KMS-11 (cell line): ENCODE data around the gene TBC1D21.
A peak's percentile ranks its signal among the peaks of the same experiment; 100 is the strongest.

Experiments used
- H2AFZ ChIP-seq: fragments of 200-600 bp; sonication (generic); 2 replicates; pipeline ENCODE4 v1.6.1; 2016; ENCODE audit warnings: antibody characterized with exemption, mixed run types, low read depth
- H3K27ac ChIP-seq: fragments of 200-600 bp; sonication (generic); 2 replicates; pipeline ENCODE4 v1.6.1; 2016; ENCODE audit warnings: mild to moderate bottlenecking, mixed run types
- H3K27me3 ChIP-seq: fragments of 200-600 bp; sonication (generic); 2 replicates; pipeline ENCODE4 v1.6.1; 2017; ENCODE audit warnings: mild to moderate bottlenecking, low read depth, mixed run types, moderate library complexity; ENCODE audit not compliant: insufficient read depth
- H3K36me3 ChIP-seq: fragments of 200-600 bp; sonication (generic); 2 replicates; pipeline ENCODE4 v1.6.1; 2017; ENCODE audit warnings: mild to moderate bottlenecking, mixed run types; ENCODE audit not compliant: insufficient read depth
- H3K4me1 ChIP-seq: fragments of 200-600 bp; sonication (generic); 2 replicates; pipeline ENCODE4 v1.6.1; 2016; ENCODE audit warnings: mild to moderate bottlenecking, low read depth, mixed run types; ENCODE audit not compliant: poor library complexity, severe bottlenecking
- H3K4me2 ChIP-seq: fragments of 200-600 bp; sonication (generic); 2 replicates; pipeline ENCODE4 v1.7.0; 2016; ENCODE audit warnings: mild to moderate bottlenecking, mixed run types
- H3K4me3 ChIP-seq: fragments of 200-600 bp; sonication (generic); IDR thresholded peaks from 2 replicates; pipeline ENCODE4 v1.6.1; 2017; ENCODE audit warnings: low read depth, low read length, mixed read lengths; ENCODE audit not compliant: insufficient read depth
- H3K79me2 ChIP-seq: fragments of 200-600 bp; sonication (generic); 2 replicates; pipeline ENCODE4 v1.6.1; 2016; ENCODE audit warnings: low read depth, mixed run types; ENCODE audit not compliant: insufficient read depth
- H3K9ac ChIP-seq: fragments of 200-600 bp; sonication (generic); 2 replicates; pipeline ENCODE4 v1.6.1; 2016; ENCODE audit warnings: mild to moderate bottlenecking, mixed run types
- H4K20me1 ChIP-seq: fragments of 200-600 bp; sonication (generic); 2 replicates; pipeline ENCODE4 v1.6.1; 2016; ENCODE audit warnings: mild to moderate bottlenecking, mixed run types; ENCODE audit not compliant: insufficient read depth
- CTCF ChIP-seq: fragments of 200-600 bp; sonication (generic); conservative IDR thresholded peaks from 2 replicates; pipeline ENCODE4 v1.6.1; 2017; ENCODE audit warnings: low read depth, mild to moderate bottlenecking, antibody characterized with exemption, low read length, moderate library complexity, mixed read lengths

The TBC1D21 gene

DNA sequence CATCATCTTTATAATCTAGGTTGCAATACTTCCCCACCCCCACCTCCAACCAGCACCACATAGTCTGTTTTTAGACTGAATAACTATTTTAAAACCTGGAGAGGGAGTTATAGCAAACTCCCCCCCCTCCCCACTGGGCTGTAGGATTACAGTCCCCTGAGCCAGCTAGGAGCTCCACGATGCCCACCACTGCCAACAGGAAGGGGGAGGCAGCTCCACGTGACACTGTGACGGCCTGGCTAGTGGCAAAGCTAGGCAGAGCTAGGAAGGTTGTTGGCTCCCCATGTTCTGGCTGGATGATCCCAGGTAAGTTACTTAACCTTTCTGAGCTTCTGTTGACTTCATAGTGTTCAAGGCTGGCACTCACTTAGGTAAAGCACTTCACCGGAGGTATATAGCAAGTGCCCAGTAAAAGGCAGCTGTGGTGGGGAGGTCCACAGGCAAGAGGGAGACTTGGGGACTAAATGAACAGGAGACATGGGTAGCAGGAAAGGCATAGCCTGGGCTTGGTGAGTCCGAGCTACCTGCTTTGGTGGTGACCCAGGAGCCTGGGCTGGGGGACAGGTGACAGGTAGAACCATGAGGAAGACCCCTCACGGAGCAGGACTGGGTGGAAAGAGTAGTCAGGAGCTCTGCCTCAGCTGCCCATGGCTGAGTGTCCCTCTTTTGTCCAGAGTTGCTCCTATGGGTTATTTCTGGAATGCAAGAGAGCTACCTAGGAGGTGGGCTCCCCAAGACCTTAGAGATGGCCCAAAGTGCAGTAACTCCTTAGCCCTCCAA lies 4.0 kb upstream of the TBC1D21 start:
- H3K27me3 ChIP-seq, result peaks cover 41% of the 10 kb centered on the region; the same call in 1 of the 2 replicates

GRCh38 chr15:73870700-73871408 lies 2.5 kb upstream of the TBC1D21 start:
- Histone ChIP-seq H3K36me3 (no peaks in the 10 kb centered on the region), H2AFZ (no peak overlapping the region), H3K27me3 (peaks cover 41% of the 10 kb centered on the region; the same call in 1 of the 2 replicates), H3K4me1 (no peaks in the 10 kb centered on the region), H3K4me3 (no peak overlapping the region), H3K79me2 (no peaks in the 10 kb centered on the region), H3K9ac (no peak overlapping the region), H4K20me1 (no peaks in the 10 kb centered on the region), H3K4me2 (no peak overlapping the region), H3K27ac (no peak overlapping the region)
- TF ChIP-seq CTCF, result no peak

More for the DNA sequence above, 4.0 kb upstream of the TBC1D21 start:
- Histone ChIP-seq H3K27ac (no peak overlapping the region), H3K79me2 (no peaks in the 10 kb centered on the region), H3K36me3 (no peaks in the 10 kb centered on the region), H3K9ac (no peak overlapping the region), H2AFZ (no peak overlapping the region), H3K4me3 (no peak overlapping the region), H3K4me1 (no peaks in the 10 kb centered on the region), H3K4me2 (no peak overlapping the region), H4K20me1 (no peaks in the 10 kb centered on the region)
- no peak for TF ChIP-seq CTCF

GRCh38 chr15:73872346-73872745 lies 1.0 kb upstream of the TBC1D21 start:
- H3K27ac ChIP-seq, result no peak overlapping the region
- H3K9ac ChIP-seq, result no peak overlapping the region
- H3K27me3 ChIP-seq, result peaks cover 36% of the 10 kb centered on the region; the same call in 1 of the 2 replicates
- H3K79me2 ChIP-seq, result no peaks in the 10 kb centered on the region
- H3K4me3 ChIP-seq, result no peak overlapping the region
- TF ChIP-seq CTCF, result no peak
- no peak overlapping the region for H3K4me2 ChIP-seq
- no peak overlapping the region for H2AFZ ChIP-seq
- H4K20me1 ChIP-seq, result no peaks in the 10 kb centered on the region
- H3K4me1 ChIP-seq, result no peaks in the 10 kb centered on the region
- H3K36me3 ChIP-seq, result no peaks in the 10 kb centered on the region

- no peaks in the 10 kb centered on the region for H3K79me2 ChIP-seq
- no peaks in the 10 kb centered on the region for H3K36me3 ChIP-seq
- H3K27ac ChIP-seq, result no peak overlapping the region
- no peak overlapping the region for H3K9ac ChIP-seq
- peak; percentile 83 for TF ChIP-seq CTCF
- no peaks in the 10 kb centered on the region for H4K20me1 ChIP-seq
- peaks cover 32% of the 10 kb centered on the region; the same call in 1 of the 2 replicates for H3K27me3 ChIP-seq
- no peaks in the 10 kb centered on the region for H3K4me1 ChIP-seq
- H2AFZ ChIP-seq, result no peak overlapping the region
- no peak overlapping the region for H3K4me2 ChIP-seq
- H3K4me3 ChIP-seq, result no peak overlapping the region
Observed at GRCh38 chr15:73873889-73874511, 636 bp downstream of the TBC1D21 start.
